HCT116 (cell line): ENCODE results near the gene CLASP2. TPM values are rescaled to one million over a fixed set of nuclear protein-coding genes. Genes with fewer than 3 reads are reported as not detected.

Source experiments
- ATAC-seq: fragments of 200-7000 bp; cut with Tn5 transposase; 2 replicates; pipeline ENCODE4 v1.9.1; 2020; ENCODE audit warnings: mild to moderate bottlenecking, moderate library complexity
- BruUV-seq: library from RNA; stranded (reverse); fragments of 400-500 nt; replicated peaks from 2 replicates; lab custom pipeline; 2021; lab: Mats Ljungman, UMichigan
- CTCF ChIA-PET: fragments of 300-600 bp; sonication (Branson Sonifier 250); formaldehyde crosslinking; loops from one replicate; lab custom pipeline; 2021; ENCODE audit warnings: antibody characterized with exemption; lab: Charles Lee
- POLR2A ChIA-PET: fragments of 300-600, 350-600 bp; sonication (Branson Sonifier 250); formaldehyde crosslinking; loops from one replicate; lab custom pipeline; 2021; ENCODE audit warnings: antibody characterized with exemption; lab: Charles Lee
- RAD21 ChIA-PET, 2 experiments: fragments of 300-600 bp; sonication (Branson Sonifier 250); formaldehyde crosslinking; loops; one replicate each; lab custom pipeline; 2023; ENCODE audit warnings: low total read pairs in 2 of 2; ENCODE audit not compliant: uncharacterized antibody in 2 of 2, unreplicated experiment in 2 of 2, low non-redundant PET in 1 of 2; lab: Charles Lee
- DNase-seq: peaks from one replicate; pipeline ENCODE4 v3.0.0-alpha.2; 2010; ENCODE audit warnings: low read depth, low spot score
- H2AFZ ChIP-seq: fragments of 200-600 bp; shearing (Covaris generic), sonication (generic); 2 replicates; pipeline ENCODE4 v1.6.1; 2017; ENCODE audit warnings: low read depth, mixed run types, mixed read lengths, antibody characterized with exemption, low read length; ENCODE audit not compliant: poor library complexity, severe bottlenecking
- H3K27ac ChIP-seq: 2 replicates; pipeline ENCODE4 v1.5.1; 2012; ENCODE audit warnings: low read depth, low read length
- H3K27me3 ChIP-seq: fragments of 200-600 bp; sonication (generic); 2 replicates; pipeline ENCODE4 v1.6.1; 2016; ENCODE audit warnings: mixed run types, low read length, mixed read lengths; ENCODE audit not compliant: insufficient read depth
- H3K36me3 ChIP-seq, 2 experiments: fragments of 200-500 bp in 1 of 2; fragments of 200-600 bp in 1 of 2; sonication (Bioruptor generic) in 1 of 2; sonication (generic) in 1 of 2; 2 replicates each; pipeline versions ENCODE4 v1.5.1 to v1.6.1; 2014 to 2016; ENCODE audit warnings: low read length in 2 of 2, inconsistent platforms in 1 of 2, mixed read lengths in 1 of 2, mixed run types in 1 of 2; ENCODE audit not compliant: insufficient read depth in 2 of 2, control insufficient read depth in 1 of 2
- H3K4me1 ChIP-seq, 2 experiments: fragments of 200-600 bp in 1 of 2; sonication (generic) in 1 of 2; 2 replicates each; pipeline versions ENCODE4 v1.5.1 to v1.6.1; 2012 to 2017; ENCODE audit warnings: low read length in 2 of 2, inconsistent platforms in 1 of 2, mild to moderate bottlenecking in 1 of 2, mixed read lengths in 1 of 2, mixed run types in 1 of 2, moderate library complexity in 1 of 2; ENCODE audit not compliant: insufficient read depth in 2 of 2, control insufficient read depth in 1 of 2
- H3K4me2 ChIP-seq: fragments of 200-600 bp; sonication (generic); 2 replicates; pipeline ENCODE4 v1.6.1; 2017; ENCODE audit warnings: mixed run types, low read length, mixed read lengths
- H3K4me3 ChIP-seq, 2 experiments: fragments of 200-600 bp in 1 of 2; sonication (generic) in 1 of 2; replicated peaks in 1 of 2; 2 replicates each; pipeline ENCODE4 v1.5.1; 2011 to 2016; ENCODE audit warnings: low read length in 2 of 2, control low read depth in 1 of 2, low read depth in 1 of 2, mild to moderate bottlenecking in 1 of 2, mixed read lengths in 1 of 2, mixed run types in 1 of 2
- H3K79me2 ChIP-seq: fragments of 200-600 bp; sonication (generic); 2 replicates; pipeline ENCODE4 v1.6.1; 2017; ENCODE audit warnings: mild to moderate bottlenecking, mixed run types, low read length, moderate library complexity, mixed read lengths; ENCODE audit not compliant: insufficient read depth
- H3K9ac ChIP-seq: fragments of 200-600 bp; sonication (generic); 2 replicates; pipeline ENCODE4 v1.6.1; 2016; ENCODE audit warnings: low read length, mixed read lengths
- H3K9me2 ChIP-seq: fragments of 200-600 bp; sonication (generic), shearing (Covaris generic); 2 replicates; pipeline ENCODE4 v1.6.1; 2017; ENCODE audit warnings: mixed run types, mild to moderate bottlenecking, moderate library complexity; ENCODE audit not compliant: insufficient read depth
- H3K9me3 ChIP-seq, 2 experiments: fragments of 200-500 bp in 1 of 2; fragments of 200-600 bp in 1 of 2; sonication (Bioruptor generic) in 1 of 2; sonication (generic) in 1 of 2; 2 replicates each; pipeline ENCODE4 v1.6.1; 2014 to 2017; ENCODE audit warnings: low read length in 2 of 2, mixed read lengths in 2 of 2, inconsistent platforms in 1 of 2, low read depth in 1 of 2, mild to moderate bottlenecking in 1 of 2, mixed run types in 1 of 2, moderate library complexity in 1 of 2; ENCODE audit not compliant: control insufficient read depth in 1 of 2, insufficient read depth in 1 of 2
- H4K20me1 ChIP-seq: fragments of 200-600 bp; sonication (generic), shearing (Covaris generic); 2 replicates; pipeline ENCODE4 v1.6.1; 2017; ENCODE audit warnings: mixed run types, mild to moderate bottlenecking, moderate library complexity; ENCODE audit not compliant: insufficient read depth
- CBX3 ChIP-seq: IDR thresholded peaks from 2 replicates; pipeline ENCODE4 v1.6.1; 2012; ENCODE audit warnings: low read depth
- CEBPB ChIP-seq: IDR thresholded peaks from 2 replicates; pipeline ENCODE4 v1.6.1; 2012; ENCODE audit warnings: low read depth
- EGR1 ChIP-seq: IDR thresholded peaks from 2 replicates; pipeline ENCODE4 v1.6.1; 2012; ENCODE audit warnings: low read depth
- EZH2phosphoT487 ChIP-seq: fragments of 200-600 bp; IDR thresholded peaks from 2 replicates; pipeline ENCODE4 v1.6.1; 2018; ENCODE audit warnings: antibody characterized with exemption, borderline replicate concordance
- FOSL1 ChIP-seq: IDR thresholded peaks from 2 replicates; pipeline ENCODE4 v1.6.1; 2012; ENCODE audit warnings: low read depth
- JUND ChIP-seq: IDR thresholded peaks from 2 replicates; pipeline ENCODE4 v1.6.1; 2012
- POLR2A ChIP-seq: IDR thresholded peaks from 2 replicates; pipeline ENCODE4 v1.7.0; 2011; ENCODE audit warnings: borderline replicate concordance; ENCODE audit not compliant: insufficient read depth, insufficient read length; ENCODE audit errors: extremely low read depth
- RAD21 ChIP-seq: IDR thresholded peaks from 2 replicates; pipeline ENCODE4 v1.6.1; 2012; ENCODE audit warnings: low read depth, mild to moderate bottlenecking
- SIN3A ChIP-seq: IDR thresholded peaks from 2 replicates; pipeline ENCODE4 v1.6.1; 2012; ENCODE audit warnings: low read depth
- ZNF274 ChIP-seq: fragments of 200-500 bp; sonication (Bioruptor generic); IDR thresholded peaks from 2 replicates; pipeline ENCODE4 v1.6.1; 2014; ENCODE audit warnings: mild to moderate bottlenecking, low read depth, low read length, inconsistent platforms
- intact Hi-C: fragments of 100-400 bp; cut with micrococcal nuclease; formaldehyde crosslinking; loops from 2 replicates; pipeline ENCODE4 v1.10.0; 2022
- total RNA-seq: library from RNA; stranded (reverse); gene quantifications from one replicate; pipeline ENCODE4 v1.2.1, GENCODE V29; 2021; ENCODE audit not compliant: unreplicated experiment
- TF ChIP-seq, protein P1 (sequence below): IDR thresholded peaks from 2 replicates; pipeline ENCODE4 v1.6.1; 2011; ENCODE audit warnings: mild to moderate bottlenecking, low read length, moderate library complexity; ENCODE audit not compliant: insufficient replicate concordance; ENCODE audit errors: extremely low read depth
- TF ChIP-seq, protein P2 (sequence below): IDR thresholded peaks from 2 replicates; pipeline ENCODE4 v1.6.1; 2012

CLASP2 gene
- total RNA-seq, 1 experiment from 2014 or later = 36.3 TPM

DNA sequence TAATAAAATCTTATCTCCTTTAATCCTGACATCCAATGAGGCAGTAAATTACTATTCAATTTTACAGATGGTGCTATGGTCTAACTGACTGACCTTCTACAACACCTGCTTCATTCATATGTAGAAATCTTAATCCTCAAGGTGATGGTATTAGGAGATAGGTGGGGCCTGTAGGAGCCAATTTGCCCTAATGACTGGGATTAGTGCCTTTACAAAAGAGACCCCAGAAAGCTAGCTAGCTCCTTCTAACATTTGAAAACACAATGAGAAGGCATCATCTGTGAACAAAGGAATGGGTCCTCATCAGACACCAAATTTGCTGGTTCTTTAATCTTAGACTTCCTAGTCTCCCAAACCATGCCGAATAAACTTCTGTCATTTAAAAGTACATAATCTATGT lies 140.5 kb downstream of the CLASP2 start:
- ChIA-PET POLR2A (no interaction called here), CTCF (no interaction called here), RAD21 (no interaction called here)
- no peak overlapping the region for H3K9ac ChIP-seq
- H3K36me3 ChIP-seq = no peaks in the 10 kb centered on the region; a peak in 1 of 4 replicates
- TF ChIP-seq SIN3A (no peak), POLR2A (no peak), EGR1 (no peak), JUND (no peak), CBX3 (no peak), EZH2phosphoT487 (no peak)
- TF ChIP-seq, protein P1, sequence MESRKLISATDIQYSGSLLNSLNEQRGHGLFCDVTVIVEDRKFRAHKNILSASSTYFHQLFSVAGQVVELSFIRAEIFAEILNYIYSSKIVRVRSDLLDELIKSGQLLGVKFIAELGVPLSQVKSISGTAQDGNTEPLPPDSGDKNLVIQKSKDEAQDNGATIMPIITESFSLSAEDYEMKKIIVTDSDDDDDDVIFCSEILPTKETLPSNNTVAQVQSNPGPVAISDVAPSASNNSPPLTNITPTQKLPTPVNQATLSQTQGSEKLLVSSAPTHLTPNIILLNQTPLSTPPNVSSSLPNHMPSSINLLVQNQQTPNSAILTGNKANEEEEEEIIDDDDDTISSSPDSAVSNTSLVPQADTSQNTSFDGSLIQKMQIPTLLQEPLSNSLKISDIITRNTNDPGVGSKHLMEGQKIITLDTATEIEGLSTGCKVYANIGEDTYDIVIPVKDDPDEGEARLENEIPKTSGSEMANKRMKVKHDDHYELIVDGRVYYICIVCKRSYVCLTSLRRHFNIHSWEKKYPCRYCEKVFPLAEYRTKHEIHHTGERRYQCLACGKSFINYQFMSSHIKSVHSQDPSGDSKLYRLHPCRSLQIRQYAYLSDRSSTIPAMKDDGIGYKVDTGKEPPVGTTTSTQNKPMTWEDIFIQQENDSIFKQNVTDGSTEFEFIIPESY = no peak
- TF ChIP-seq, protein P2, sequence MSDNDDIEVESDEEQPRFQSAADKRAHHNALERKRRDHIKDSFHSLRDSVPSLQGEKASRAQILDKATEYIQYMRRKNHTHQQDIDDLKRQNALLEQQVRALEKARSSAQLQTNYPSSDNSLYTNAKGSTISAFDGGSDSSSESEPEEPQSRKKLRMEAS = no peak
- H3K9me2 ChIP-seq = no peaks in the 10 kb centered on the region
- no peaks in the 10 kb centered on the region for H3K27me3 ChIP-seq
- no peaks in the 10 kb centered on the region for H3K79me2 ChIP-seq
- no peaks in the 10 kb centered on the region for H4K20me1 ChIP-seq
- BruUV-seq = no TSS peak
- DNase-seq = no peak
- H3K4me1 ChIP-seq = peaks cover 8% of the 10 kb centered on the region in 2 experiments
- H2AFZ ChIP-seq = no peak overlapping the region
- ATAC-seq = no peak
- H3K4me3 ChIP-seq = no peak overlapping the region
- intact Hi-C loops = no loop called here
- H3K4me2 ChIP-seq = no peak overlapping the region
- H3K9me3 ChIP-seq = no peaks in the 10 kb centered on the region
- no peak overlapping the region for H3K27ac ChIP-seq

DNA sequence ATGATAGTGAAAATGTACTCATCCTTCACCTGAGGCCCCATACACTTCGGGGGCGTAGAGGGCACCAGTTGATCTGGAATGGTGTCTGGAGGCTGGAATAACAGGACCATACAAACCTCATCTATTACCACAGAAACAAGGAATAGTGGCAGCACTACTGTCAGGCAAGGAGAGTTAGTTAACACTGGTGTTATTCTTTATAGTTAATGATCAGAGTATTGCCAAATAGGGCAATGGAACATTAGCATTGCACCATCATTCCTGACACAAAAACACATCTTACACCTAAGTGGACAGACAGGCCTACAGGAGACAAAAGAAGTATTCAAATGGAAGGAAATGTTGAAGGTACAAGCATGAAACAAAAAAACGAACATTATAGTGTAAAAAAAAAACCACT lies 140.9 kb downstream of the CLASP2 start:
- RAD21 ChIA-PET = no interaction called here
- BruUV-seq = no TSS peak
- POLR2A ChIA-PET = no interaction called here
- Histone ChIP-seq H3K9me3 (no peaks in the 10 kb centered on the region), H3K27me3 (no peaks in the 10 kb centered on the region), H3K36me3 (no peaks in the 10 kb centered on the region; a peak in 1 of 4 replicates), H3K4me2 (no peak overlapping the region), H3K4me1 (peaks cover 8% of the 10 kb centered on the region in 2 experiments), H3K27ac (no peak overlapping the region), H4K20me1 (no peaks in the 10 kb centered on the region), H3K9me2 (no peaks in the 10 kb centered on the region), H3K79me2 (no peaks in the 10 kb centered on the region), H3K9ac (no peak overlapping the region), H2AFZ (no peak overlapping the region), H3K4me3 (no peak overlapping the region)
- intact Hi-C loops = no loop called here
- CTCF ChIA-PET = no interaction called here
- DNase-seq (no peak), ATAC-seq (no peak)
- TF ChIP-seq EGR1 = no peak
- TF ChIP-seq POLR2A = no peak
- no peak for TF ChIP-seq RAD21
- TF ChIP-seq, protein P1 = no peak
- no peak for TF ChIP-seq ZNF274
- TF ChIP-seq FOSL1 = no peak
- TF ChIP-seq CEBPB = no peak
